Measurements from ENCODE around the gene IL17RD.

DNA sequence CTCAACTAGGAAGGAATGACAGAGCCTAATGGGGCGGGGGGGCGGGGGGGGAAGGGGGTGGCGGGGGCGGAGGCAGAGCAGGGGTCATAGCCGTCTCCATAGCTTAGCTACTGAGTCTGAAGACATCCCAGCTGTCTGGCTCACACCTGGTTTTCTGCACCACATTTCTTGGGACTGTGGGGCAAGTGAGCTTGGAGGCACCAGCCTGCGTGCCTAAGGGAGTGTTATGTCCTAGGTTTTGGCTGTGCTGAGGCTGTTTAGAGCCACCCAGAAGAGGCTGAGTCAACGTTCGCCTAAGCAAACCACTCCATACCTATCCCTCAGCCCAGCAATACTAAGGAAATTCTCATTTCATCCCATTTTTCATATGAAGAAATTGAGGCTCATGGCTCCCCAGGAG lies 1.4 kb downstream of the IL17RD start:
- TF ChIP-seq CTCF (IDR thresholded peaks at IDR 0.05) (no peak), POLR2A (IDR thresholded peaks at IDR 0.05) (no peak), EP300 (IDR thresholded peaks at IDR 0.05) (no peak), POLR2AphosphoS5 (IDR thresholded peaks at IDR 0.05) (no peak)
